ENCODE measurements around the gene ARMC3.

- TF ChIP-seq, protein P1, sequence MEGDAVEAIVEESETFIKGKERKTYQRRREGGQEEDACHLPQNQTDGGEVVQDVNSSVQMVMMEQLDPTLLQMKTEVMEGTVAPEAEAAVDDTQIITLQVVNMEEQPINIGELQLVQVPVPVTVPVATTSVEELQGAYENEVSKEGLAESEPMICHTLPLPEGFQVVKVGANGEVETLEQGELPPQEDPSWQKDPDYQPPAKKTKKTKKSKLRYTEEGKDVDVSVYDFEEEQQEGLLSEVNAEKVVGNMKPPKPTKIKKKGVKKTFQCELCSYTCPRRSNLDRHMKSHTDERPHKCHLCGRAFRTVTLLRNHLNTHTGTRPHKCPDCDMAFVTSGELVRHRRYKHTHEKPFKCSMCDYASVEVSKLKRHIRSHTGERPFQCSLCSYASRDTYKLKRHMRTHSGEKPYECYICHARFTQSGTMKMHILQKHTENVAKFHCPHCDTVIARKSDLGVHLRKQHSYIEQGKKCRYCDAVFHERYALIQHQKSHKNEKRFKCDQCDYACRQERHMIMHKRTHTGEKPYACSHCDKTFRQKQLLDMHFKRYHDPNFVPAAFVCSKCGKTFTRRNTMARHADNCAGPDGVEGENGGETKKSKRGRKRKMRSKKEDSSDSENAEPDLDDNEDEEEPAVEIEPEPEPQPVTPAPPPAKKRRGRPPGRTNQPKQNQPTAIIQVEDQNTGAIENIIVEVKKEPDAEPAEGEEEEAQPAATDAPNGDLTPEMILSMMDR (IDR thresholded peaks at IDR 0.05; ENCODE audit: poor library complexity, severe bottlenecking), result peak; percentile 96
- TF ChIP-seq SMC3 (conservative IDR thresholded peaks at IDR 0.05; ENCODE audit: poor library complexity), result peak; percentile 87
- no peak for TF ChIP-seq EP300 (conservative IDR thresholded peaks at IDR 0.05; ENCODE audit: poor library complexity, severe bottlenecking)
- TF ChIP-seq REST (IDR thresholded peaks at IDR 0.05; ENCODE audit: borderline replicate concordance), result no peak
- TF ChIP-seq TAF1 (IDR thresholded peaks at IDR 0.05; ENCODE audit: low read depth), result no peak
- no peak for TF ChIP-seq EZH2 (IDR thresholded peaks at IDR 0.05; ENCODE audit: borderline replicate concordance, insufficient read depth, low read length, poor library complexity, severe bottlenecking)
- no peak for TF ChIP-seq POLR2AphosphoS5 (IDR thresholded peaks at IDR 0.05)
- TF ChIP-seq MXI1 (conservative IDR thresholded peaks at IDR 0.05; ENCODE audit: poor library complexity, severe bottlenecking), result no peak
- peak; percentile 94 for TF ChIP-seq RAD21 (conservative IDR thresholded peaks at IDR 0.05)
These were observed 60.9 kb downstream of the ARMC3 start for GRCh38 chr10:22988581-22989360.
